NCI-H146 treated with DMSO at 0.1 percent for 48 hours (cell line): Measurements from ENCODE around the gene BPI.
"Not testable (repeated sequence)": the region's sequence is repeated elsewhere in the genome, so short reads cannot be mapped to it uniquely, and the experiment has no call there.

Experiments used
- DNase-seq: peaks from one replicate; lab custom pipeline; 2025; ENCODE audit not compliant: unreplicated experiment; lab: John Stamatoyannopoulos, UW

BPI gene

DNA sequence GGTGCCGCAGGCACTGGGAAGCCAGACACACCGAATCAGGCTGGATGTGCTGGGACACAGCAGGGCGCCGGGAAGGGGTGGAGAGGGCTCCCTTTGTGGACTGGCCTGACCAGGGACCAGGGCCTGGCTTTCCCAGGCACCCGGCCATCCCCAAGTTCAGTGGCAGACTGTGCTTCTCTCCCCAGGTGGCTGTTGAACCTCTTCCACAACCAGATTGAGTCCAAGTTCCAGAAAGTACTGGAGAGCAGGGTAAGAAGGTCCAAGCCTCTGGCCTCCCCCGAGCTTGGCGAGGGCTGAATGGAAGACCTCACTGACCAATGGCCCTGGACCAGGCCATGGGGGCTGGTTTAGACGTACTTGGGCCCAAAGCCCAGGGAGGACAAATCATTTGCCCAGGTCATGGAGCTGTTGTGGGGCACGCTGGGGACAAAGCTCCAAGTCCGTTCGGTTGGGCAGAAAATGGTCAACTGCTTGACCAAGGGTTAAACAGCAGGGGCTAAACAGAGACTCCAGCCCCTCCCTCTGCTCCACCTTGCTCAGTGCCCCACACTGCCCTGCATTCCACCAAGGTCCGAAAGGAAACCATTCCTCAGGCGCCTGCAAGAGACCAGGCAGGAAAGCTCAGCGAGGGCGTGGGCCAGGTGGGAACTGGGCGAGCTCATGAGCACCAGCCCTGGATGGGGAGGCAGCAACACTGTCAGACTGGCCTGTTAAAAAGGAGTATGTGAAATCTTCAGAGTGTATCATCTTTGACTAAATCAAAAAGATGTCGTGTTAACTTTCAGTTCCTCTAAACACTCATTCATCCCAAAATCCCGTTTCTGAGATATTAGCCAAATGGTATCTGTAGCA lies 51.4 kb downstream of the BPI start:
- no peak for DNase-seq

DNA sequence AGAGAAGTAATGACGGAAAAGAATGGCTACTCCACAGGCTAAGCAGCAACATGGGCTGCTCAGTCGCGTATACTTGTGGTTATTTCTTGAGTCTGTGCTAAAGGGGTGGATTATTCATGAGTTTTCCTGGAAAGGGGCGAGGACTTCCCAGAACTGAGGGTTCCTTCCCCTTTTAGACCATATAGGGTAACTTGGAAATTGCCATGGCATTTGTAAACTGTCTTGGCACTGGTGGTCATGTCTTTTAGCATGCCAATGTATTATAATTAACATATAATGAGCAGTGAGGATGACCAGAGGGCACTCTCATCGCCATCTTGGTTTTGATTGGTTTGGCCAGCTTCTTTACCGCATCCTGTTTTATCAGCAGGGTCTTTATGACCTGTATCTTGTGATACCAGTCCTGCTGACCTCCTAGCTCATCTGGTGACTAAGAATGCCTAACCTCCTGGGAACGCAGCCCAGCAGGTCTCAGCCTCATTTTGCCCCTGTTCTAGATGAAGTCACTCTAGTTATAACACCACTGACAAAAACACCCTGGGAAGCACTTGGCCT lies 53.8 kb downstream of the BPI start:
- DNase-seq, result no peak

DNA sequence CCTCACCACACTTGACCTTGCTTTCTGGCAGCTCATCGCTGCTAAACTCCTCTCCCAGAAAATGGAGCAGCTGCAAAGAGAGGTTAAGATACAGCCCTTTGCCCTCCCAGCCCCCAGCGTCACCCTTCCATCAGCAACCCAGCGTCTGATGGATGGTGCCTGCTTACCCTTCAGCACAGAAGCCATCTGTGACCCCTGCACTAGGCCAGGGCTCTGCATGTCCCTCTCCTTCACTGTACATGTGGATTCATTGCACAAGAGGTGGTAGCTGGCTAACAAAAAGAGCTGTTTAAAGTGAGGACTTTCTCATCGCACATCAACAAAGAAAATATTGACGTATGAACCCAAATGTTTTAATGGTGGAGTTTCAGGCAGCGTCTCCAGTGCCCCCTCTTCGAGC lies 54.6 kb downstream of the BPI start:
- no peak for DNase-seq

DNA sequence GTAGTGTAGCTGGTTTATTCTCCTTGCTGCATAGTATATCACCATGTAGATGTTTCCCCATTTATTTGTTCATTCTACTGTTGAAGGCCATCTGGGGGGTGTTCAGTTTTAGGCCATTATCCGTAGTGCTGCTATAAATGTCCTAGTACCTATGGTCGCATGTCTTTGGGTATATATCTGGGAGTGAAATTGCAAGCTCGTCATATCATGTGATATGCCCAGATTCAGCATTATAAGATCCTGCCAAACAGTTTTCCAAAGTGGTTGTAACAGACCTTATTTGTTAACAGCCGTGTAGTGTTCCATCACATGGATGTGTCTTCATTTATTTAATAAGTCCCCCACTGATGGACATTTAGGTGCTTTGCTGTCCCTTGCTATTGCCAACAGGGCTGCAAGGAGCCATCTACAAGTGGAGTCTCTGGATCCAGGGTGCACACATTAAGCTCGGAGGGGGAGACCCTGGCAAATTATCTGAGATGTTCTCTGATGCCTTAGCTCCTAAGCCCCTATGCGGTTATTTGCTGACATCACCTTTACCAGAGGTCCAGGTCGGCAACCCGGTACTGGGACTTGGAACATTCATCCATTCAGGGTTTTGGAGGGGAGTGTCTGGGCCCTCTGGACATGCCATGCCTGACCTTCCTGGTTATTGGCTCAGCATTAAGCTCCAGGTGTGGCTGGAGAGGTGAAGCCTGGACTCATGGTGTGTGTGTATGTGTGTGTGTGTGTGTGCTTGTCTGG lies 59.2 kb downstream of the BPI start:
- no peak for DNase-seq

DNA sequence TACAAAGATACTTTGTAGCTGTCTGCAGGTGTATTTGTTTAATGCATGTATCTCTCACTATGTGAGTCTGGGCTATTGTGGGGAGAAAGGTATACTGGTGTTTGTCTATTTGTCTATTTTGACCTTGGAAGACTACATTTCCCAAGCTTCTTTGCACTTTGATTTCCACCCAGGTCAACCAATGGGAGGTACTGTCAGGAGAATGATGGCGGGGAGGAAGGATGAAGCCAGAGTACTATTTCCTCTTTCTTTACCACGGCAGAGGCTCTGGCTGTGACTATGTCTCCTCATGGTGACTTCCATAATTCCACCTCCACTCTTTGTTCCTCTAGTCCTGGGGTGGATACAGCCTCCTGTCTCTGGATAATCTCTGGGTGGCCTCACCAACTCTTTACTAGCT lies 65.4 kb downstream of the BPI start:
- DNase-seq, result no peak

DNA sequence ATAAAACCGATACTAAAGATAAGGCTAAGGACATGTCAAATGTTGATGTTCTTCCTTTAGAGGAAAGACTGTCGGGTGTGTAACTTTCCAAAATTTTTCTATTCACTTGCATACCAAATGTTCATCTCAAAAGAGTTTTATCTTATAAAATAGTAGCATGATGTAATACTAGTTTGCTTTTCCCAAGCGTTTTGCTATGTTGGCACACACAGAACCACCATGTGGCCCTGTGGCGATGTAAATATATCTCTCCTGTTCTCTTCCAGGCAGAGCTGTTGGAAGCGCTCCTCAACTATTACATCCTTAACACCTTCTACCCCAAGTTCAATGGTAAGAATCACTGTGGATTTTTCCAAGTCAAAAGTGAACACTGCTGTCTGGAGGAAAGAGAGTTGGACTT lies 68.8 kb downstream of the BPI start:
- no peak for DNase-seq

DNA sequence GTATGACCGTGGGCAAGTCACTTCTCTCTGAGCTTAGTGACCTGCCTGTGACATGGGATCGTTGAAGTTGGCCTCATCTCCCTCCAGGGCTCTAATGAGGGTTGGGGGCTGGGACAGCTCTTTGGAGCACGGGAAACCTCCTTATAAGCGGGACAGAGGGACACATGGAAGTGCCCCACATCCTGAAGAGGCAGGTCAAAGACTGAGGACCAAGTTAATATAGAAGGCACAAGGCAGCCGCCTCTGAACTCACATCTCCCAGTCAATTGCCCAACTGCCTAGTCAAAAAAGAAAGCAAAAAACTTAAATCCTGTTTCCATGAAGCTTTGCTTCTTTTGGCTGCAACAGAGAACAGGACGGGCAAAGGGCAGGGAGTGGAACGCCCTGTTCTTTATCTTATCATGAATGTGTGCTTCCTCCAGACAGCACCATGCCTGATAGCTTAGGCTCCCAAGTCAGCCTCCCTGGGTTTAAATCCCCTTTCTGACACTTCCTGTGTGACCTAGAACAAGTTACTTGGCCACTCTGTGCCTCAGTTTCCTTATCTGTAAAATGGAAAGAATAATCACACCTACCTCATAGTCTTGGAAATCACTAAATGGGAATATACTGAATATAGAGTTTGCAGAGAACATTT lies 69.4 kb downstream of the BPI start:
- no peak for DNase-seq

DNA sequence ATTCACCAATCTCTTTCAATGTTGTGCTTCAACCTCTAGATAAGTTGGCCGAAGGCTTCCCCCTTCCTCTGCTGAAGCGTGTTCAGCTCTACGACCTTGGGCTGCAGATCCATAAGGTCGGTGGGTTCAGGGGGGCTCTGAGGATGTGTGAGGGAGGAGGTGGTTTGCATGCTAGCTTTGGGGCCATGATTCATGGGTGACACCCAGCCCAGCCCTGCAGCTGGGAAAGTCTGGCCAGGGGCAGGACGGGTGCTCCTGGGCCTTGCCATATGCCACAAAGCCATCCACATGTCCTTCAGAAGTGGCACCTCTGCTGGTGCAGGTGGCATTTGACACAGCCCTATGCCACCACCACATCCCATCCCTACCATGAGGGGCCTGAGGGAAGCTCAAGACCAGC lies 69.9 kb downstream of the BPI start:
- DNase-seq, result no peak

DNA sequence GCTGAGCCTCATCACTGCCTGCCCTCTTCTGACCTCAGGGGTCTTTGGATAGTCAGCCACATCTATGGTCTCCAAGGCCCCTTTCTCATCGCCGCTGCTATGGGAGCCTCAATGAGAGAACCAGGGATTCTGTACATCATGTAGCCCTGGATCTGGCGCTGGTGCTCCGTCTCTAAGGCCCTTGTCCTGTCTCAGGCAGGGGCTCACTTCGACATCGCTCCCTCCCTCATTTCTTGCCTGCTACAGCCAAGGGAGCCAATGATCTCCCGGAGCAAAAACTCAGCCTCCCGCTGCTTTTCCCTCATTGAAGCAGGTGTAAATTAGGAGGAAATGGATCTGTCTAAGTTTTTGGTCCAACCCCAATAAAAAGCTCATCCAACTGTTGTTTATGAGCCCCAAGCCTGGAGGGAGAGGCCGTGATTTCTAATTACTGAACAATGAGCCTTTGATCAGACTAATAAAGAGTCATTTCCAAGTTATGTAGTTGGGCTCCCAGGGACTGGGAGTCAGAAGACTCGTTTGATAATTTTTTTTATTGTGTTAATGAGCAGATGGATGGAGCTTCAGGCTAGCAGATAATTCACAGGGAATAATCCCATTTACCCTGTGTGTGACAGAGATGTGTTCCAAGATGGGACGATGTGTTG lies 73.2 kb downstream of the BPI start:
- no peak for DNase-seq

DNA sequence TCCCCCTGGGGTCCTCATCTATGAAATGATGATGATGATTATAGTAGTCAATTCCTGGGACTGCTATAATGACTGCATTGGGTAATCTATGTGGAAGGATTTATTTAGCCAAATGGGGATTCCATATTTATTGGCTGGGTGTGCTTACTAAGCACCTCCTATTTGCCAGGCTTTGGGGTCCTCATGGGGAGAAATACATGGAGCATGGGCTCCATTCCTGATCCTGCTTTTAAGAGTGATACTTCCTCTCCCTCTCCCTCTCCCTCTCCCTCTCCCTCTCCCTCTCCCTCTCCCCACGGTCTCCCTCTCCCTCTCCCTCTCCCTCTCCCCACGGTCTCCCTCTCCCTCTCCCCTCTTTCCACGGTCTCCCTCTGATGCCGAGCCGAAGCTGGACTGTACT lies 73.9 kb downstream of the BPI start:
- DNase-seq, result not testable (repeated sequence)

DNA sequence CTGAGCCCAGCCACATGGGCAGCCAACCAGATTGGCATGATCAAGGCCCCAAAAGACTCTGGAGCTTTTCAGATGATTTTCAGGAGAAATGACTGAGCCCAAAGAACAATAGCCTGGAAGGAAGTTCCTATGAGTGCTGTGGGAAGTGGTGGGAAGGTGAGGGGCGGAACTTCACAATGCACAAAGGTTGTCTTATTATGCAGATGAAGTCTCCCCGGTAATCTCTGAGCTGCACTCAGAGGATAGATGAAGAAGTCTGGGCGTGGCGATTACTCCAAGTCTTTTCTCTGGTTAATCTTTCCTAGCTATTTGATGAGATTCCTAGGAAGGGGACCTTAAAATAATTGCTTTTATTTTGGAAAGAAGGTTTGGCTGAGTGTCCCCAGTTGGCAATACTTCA lies 79.2 kb downstream of the BPI start:
- DNase-seq, result no peak

DNA sequence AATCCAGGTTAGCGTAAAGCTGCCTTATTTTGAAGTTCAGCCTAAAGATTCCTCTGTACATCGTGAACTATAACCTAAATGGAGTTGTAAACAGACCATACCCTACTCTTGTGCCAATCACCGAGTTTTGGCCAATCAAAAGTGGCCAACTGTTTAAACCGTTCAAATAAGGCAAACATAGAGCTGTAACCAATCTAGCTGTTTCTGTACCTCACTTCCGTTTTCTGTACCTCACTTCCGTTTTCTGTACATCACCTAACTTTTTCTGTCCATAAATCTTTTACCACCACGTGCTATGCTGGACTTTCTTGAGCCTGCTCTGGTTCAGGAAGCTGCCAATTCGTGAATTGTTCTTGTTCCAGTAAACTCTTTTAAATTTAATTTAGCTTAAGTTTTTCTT lies 82.0 kb downstream of the BPI start:
- no peak for DNase-seq

DNA sequence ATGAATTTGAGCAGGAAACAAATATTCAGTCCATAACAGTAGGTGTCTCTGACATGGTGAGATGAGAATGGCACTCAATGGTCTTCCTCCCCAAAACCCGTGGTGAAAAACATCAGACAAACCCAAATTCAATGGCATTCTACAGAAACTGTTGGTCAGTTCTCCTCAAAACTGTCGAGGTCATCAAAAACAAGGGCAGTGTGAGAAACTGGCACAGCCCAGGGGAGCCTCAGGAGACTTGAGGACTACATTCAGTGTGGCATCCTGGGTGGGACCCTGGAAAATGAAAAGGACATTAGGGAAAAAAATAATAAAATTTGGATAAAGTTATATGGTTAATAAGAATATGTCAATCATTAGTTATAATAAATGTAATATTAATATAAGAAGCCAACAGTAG lies 82.9 kb downstream of the BPI start:
- no peak for DNase-seq
